ENCODE data around the gene DRC7.

DNA sequence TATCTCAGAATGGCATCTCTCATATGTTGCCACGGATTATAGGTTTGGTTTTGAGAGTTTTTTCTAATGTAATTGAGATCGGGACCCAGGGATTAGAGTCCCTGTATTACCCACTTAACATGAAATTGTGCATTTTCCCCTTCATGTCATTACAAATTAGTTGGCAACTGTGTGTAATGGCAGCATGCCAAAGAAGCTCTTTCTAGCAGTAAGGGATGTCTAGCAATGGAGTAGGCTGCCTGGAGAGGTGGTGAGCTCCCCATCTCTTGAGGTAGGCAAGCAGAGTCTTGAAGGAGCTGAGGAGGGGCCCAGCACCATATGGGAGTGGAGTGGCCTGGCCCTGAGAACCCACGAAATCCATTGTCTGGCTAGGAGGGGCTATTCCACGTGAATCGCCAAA is 30.9 kb downstream of the DRC7 start:
- TF ChIP-seq POLR2A (IDR thresholded peaks at IDR 0.05): no peak
- no peak for TF ChIP-seq POLR2AphosphoS5 (IDR thresholded peaks at IDR 0.05)
